GM19467 (cell line): Measurements from ENCODE around the gene ZBTB21.
"Not testable (repeated sequence)": the region's sequence is repeated elsewhere in the genome, so short reads cannot be mapped to it uniquely, and the experiment has no call there.

Source experiments
- ATAC-seq: cut with Tn5 transposase; IDR thresholded peaks from one replicate; pipeline ENCODE4 v1.9.1; 2021; ENCODE audit warnings: mild to moderate bottlenecking, moderate library complexity; ENCODE audit not compliant: unreplicated experiment

The ZBTB21 gene

GRCh38 chr21:41954654-41955499 is 55.3 kb downstream of the ZBTB21 start:
- ATAC-seq = no peak

- ATAC-seq = peak; percentile 44
Measured at GRCh38 chr21:41953831-41954653, 56.1 kb downstream of the ZBTB21 start, which contains the start of gene C2CD2. Gene C2CD2 (minus strand): TSS chr21:41954018. CDS start chr21:41953648, 370 bp downstream.

- ATAC-seq = peak; percentile 28
Measured at GRCh38 chr21:41953249-41953830, 56.8 kb downstream of the ZBTB21 start.

GRCh38 chr21:41952568-41953248 is 57.5 kb downstream of the ZBTB21 start:
- ATAC-seq = no peak

- no peak for ATAC-seq
Measured at GRCh38 chr21:41951876-41952567, 58.1 kb downstream of the ZBTB21 start.

GRCh38 chr21:41950941-41951351 is 59.2 kb downstream of the ZBTB21 start:
- no peak for ATAC-seq

GRCh38 chr21:41949631-41950030 is 60.5 kb downstream of the ZBTB21 start:
- not testable (repeated sequence) for ATAC-seq

GRCh38 chr21:41948901-41949300 is 61.3 kb downstream of the ZBTB21 start:
- no peak for ATAC-seq

GRCh38 chr21:41948078-41948895 is 61.9 kb downstream of the ZBTB21 start:
- no peak for ATAC-seq

GRCh38 chr21:41945982-41946381 is 64.2 kb downstream of the ZBTB21 start:
- no peak for ATAC-seq

GRCh38 chr21:41943851-41944250 is 66.3 kb downstream of the ZBTB21 start:
- no peak for ATAC-seq

- ATAC-seq = no peak
Measured at GRCh38 chr21:41942457-41942856, 67.7 kb downstream of the ZBTB21 start.

- ATAC-seq = no peak
Measured at GRCh38 chr21:41941941-41942340, 68.2 kb downstream of the ZBTB21 start.

- no peak for ATAC-seq
Measured at GRCh38 chr21:41940431-41940830, 69.7 kb downstream of the ZBTB21 start.

GRCh38 chr21:41939391-41939790 is 70.8 kb downstream of the ZBTB21 start:
- no peak for ATAC-seq
